ENCODE data around the gene KCNK2.

The KCNK2 gene

GRCh38 chr1:215101511-215101910 lies 19.0 kb downstream of the KCNK2 start:
- no peak for DNase-seq

- DNase-seq: no peak
These were observed 21.7 kb downstream of the KCNK2 start for GRCh38 chr1:215104283-215104682.

GRCh38 chr1:215106067-215106466 lies 23.5 kb downstream of the KCNK2 start:
- DNase-seq: no peak

GRCh38 chr1:215109171-215109570 lies 26.6 kb downstream of the KCNK2 start:
- no peak for DNase-seq

GRCh38 chr1:215111916-215112315 lies 29.4 kb downstream of the KCNK2 start:
- DNase-seq: no peak

GRCh38 chr1:215113776-215114153 lies 31.2 kb downstream of the KCNK2 start:
- DNase-seq: no peak

- DNase-seq: no peak
These were observed 31.8 kb downstream of the KCNK2 start for GRCh38 chr1:215114154-215114933.

GRCh38 chr1:215115760-215116159 lies 33.2 kb downstream of the KCNK2 start:
- no peak for DNase-seq

- DNase-seq: no peak
These were observed 35.5 kb downstream of the KCNK2 start for GRCh38 chr1:215118081-215118480.

- no peak for DNase-seq
These were observed 36.5 kb downstream of the KCNK2 start for GRCh38 chr1:215119056-215119455.

GRCh38 chr1:215119719-215120365 lies 37.3 kb downstream of the KCNK2 start:
- no peak for DNase-seq

- DNase-seq: no peak
These were observed 46.0 kb downstream of the KCNK2 start for GRCh38 chr1:215128504-215128903.

GRCh38 chr1:215131291-215131690 lies 48.8 kb downstream of the KCNK2 start:
- no peak for DNase-seq

GRCh38 chr1:215132156-215132555 lies 49.6 kb downstream of the KCNK2 start:
- DNase-seq: no peak

GRCh38 chr1:215133532-215133931 lies 51.0 kb downstream of the KCNK2 start:
- DNase-seq: no peak

GRCh38 chr1:215137985-215138384 lies 55.4 kb downstream of the KCNK2 start:
- DNase-seq: no peak

GRCh38 chr1:215140135-215140534 lies 57.6 kb downstream of the KCNK2 start:
- DNase-seq: no peak

- no peak for DNase-seq
These were observed 58.9 kb downstream of the KCNK2 start for GRCh38 chr1:215141460-215141859.

GRCh38 chr1:215143497-215143896 lies 61.0 kb downstream of the KCNK2 start:
- DNase-seq: no peak

GRCh38 chr1:215146240-215146975 lies 63.9 kb downstream of the KCNK2 start:
- DNase-seq: peak; percentile 2

- no peak for DNase-seq
These were observed 64.5 kb downstream of the KCNK2 start for GRCh38 chr1:215147024-215147423.

GRCh38 chr1:215151841-215152549 lies 69.5 kb downstream of the KCNK2 start:
- DNase-seq: no peak

- no peak for DNase-seq
These were observed 73.7 kb downstream of the KCNK2 start for GRCh38 chr1:215156232-215156631.
